NCI-H748 (cell line): ENCODE measurements around the gene C12orf57.

Experiments used
- DNase-seq: peaks from one replicate; lab custom pipeline; 2025; ENCODE audit not compliant: unreplicated experiment; lab: John Stamatoyannopoulos, UW

Gene C12orf57

DNA sequence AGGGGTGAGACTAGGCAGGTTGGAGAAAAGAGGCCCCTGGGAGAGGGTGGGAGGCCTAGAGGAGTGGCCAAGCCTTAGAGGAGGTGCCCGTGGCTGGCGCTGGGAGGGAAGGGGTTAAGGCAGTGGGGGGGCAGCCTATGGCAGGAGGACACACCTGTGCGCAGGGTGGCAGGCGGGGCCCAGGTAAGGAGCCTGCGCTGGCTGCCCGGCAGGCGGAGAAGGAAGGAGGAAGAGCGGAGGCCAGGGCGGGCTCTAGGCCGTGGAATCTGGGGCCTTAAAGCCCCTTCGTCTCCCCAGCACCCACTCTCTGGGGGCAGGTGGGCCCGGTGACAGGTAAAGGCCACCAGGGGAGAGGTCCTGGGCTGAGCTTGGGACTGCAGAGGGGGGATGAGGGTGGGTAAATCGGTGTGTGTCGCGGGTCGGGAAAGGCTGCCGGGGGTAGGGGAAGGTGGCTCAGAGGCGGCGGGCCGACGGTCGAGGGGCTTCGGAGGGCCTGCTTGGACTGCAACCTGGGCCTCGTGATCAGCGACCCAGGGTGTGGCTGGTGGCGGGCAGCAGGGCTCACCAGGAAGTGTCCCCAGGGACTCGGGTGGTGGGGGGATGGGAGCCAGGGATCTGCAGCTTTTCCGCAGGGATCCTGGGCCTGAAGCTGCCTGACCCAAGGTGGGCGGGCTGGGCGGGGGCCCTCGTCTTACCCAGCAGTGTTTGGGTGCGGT, 19.4 kb downstream of the C12orf57 start:
- DNase-seq, result peak; percentile 45

DNA sequence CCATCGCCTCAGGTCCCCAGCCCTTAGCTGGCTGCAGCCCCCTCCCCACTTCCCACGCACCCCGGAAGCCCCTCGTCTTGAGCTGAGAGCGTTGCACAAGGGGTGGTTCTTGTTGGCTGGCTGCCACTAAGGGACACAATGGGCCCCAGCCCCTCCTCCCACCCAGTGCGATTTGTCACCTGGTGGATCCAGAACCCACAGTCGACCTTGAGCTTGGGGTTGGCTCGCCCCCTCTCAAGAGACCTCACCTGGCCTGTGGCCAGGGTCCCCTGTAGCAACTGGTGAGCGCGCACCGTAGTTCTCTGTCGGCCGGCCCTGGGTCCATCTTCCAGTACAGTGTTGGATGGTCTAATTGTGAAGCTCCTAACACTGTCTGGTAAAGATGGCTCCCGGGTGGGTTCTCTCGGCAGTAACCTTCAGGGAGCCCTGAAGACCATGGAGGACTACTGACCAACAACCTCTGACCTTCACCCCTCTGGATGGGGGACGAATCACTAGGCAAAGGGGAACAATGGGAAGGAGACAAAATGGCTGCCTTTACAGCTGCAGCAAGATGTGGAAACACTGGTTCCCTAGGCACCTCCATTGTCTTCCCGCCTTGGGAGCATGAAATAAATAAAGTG, 20.1 kb downstream of the C12orf57 start:
- peak; percentile 6 for DNase-seq

DNA sequence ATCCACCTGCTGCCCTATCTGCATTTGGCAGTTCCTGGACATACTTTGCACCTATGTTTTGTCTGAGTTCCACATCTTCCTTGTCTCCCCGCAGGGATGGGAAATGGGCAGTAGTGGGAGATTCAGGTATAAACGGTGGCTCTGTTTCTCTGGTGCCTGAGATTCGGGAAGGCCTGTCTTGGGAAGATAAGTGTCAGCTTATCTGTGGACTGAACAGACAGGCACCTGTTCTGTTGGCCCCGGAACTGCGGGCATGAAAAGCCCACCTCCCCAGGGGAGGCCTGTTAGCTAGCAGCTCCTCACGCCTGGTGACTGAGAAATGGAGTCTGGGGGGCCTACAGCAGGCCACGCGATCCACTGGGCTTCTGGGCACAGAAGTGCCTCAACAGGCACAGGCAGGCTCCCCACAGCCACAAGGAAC, 20.8 kb downstream of the C12orf57 start:
- no peak for DNase-seq

DNA sequence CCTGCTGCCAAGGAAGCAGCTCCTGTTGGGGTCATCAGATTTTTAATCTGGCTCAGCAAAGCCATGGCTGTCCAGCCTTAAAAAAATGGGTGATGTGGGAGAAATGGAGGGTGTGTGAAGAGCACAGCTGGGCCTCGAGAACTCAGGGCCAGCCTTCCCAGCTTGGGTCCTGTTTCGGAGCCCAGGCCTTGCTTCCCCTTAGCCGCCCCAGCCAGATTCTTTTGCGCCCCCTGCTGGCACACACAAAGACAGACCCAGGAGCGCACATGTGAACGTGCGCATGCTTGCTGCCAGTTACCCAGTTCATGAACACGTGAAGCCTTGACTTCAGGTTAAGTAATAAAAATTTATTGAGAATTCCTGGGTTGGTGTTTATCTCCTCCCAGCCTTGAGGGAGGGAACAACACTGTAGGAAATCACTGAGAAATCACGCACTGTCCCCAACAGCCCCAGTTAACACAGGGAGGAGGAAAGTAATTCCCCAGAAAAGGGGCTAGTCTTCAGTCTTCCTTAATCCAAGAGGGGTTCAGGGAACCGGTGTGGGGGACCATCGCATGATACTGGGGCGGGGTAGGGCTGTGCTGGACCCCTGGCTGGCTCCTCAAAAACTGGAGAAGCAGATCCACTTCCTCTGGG, 21.3 kb downstream of the C12orf57 start:
- DNase-seq, result peak; percentile 61

DNA sequence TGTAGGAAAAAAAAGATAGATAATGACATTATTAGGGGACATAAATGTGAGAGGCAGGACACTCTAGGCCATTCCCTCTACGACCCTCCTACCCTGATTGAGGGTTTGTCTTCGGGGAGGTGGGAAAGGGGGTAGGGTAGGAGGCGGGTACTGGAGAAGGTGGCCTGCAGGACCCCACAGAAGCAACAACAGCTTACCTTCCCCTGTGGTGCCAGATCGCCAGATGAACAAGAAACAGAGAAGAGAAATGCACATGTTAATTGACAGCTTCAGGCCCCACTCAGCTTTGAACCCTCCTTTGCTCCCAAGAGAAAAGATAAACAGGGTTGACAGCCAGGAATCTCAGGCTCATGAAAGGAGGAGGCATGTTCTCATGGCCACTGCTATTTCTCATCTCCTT, 21.9 kb downstream of the C12orf57 start:
- DNase-seq, result no peak

DNA sequence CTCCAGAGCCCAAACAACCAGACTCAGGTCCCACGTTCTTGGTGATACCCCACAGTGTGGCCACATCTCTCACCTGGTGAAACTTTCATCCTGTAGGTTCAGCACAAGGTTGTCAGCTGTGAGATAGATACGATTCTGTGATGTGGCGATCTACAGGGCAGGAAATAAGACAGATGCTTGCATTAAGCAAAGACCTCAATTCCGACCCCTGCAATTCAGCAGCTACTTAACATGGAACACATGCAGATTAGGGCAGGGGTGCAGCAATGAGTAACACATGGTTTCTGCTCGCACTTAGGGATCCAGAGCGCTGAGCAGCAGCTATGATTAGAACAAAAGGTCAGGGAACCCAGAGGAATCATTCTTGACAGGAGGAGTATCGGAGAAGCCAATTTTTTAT, 22.5 kb downstream of the C12orf57 start:
- no peak for DNase-seq

DNA sequence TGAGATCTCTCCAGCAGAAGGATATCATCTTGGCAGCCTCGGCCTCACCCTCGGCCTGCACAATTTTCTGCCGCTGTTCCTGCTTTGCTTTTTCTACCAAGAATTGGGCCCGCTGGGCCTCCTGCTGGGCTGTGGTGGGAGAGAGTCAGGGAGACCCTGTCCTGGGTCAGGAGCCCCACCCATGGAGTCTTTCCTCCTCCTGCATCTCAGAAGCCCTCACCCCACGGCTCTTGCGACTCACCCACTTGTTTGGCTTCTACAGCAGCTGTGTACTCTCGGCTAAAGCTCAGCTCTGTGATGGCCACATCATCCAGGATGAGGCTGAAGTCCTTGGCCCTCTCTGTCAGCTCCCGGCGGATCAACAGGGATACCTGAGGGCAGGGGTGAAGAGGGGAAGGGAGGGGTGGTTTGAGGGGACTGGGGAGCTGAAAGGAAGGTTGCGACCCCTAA, 23.9 kb downstream of the C12orf57 start:
- no peak for DNase-seq

DNA sequence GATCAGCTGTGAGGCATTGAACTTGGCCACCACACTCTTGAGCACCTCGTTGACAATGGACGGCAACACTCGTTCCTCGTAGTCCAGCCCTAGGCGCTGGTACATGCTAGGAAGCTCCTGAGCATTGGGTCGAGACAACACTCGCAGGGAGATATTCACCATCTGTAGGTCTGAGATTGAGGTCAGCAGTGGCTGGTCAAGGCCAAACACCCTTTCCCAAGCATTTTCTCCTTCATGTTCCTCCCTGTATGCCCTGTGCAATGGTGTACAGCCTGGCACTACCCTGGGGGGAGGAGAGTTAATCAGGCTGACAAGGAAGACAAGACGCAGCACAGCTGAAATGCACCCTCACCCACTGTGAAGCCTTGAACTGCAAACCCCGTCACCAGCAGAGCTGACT, 24.6 kb downstream of the C12orf57 start:
- DNase-seq, result no peak

DNA sequence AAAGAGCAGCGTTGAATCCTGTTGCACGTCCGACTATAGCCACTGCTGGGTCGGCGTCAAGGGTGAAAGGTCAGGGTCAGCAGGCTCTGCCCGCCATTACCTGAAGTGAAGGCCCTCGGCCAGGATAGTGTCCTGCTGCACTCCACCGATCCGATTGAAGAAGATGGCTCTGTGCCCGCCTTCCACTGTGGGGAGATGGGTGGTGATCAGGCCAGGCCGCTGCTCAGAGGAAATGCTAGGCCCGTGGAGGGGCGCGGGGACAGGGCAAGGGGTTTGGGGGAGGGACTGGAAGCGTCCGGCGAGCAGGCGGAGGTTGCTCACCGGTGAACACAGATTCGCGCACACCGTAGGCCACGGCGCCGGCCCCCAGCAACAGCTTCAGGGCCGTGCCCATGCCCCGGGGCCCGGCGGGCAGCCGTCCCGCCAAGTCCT, 26.3 kb downstream of the C12orf57 start:
- no peak for DNase-seq

DNA sequence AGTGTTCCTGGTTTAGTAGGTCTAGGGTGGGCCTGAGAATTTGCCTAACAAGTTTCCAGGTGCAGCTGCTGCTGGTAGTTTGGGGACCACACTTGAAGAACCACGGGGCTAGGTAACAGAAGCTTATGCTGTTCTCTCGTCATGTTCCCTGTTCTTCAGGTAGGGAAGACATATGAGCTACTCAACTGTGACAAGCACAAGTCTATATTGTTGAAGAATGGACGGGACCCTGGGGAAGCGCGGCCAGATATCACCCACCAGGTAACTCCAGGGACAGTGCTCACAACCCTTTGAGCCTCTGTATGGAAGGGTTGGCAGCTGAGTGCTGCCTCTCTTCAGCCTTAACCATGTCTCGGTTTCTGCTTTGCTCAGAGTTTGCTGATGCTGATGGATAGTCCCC, 30.4 kb downstream of the C12orf57 start:
- DNase-seq, result no peak

DNA sequence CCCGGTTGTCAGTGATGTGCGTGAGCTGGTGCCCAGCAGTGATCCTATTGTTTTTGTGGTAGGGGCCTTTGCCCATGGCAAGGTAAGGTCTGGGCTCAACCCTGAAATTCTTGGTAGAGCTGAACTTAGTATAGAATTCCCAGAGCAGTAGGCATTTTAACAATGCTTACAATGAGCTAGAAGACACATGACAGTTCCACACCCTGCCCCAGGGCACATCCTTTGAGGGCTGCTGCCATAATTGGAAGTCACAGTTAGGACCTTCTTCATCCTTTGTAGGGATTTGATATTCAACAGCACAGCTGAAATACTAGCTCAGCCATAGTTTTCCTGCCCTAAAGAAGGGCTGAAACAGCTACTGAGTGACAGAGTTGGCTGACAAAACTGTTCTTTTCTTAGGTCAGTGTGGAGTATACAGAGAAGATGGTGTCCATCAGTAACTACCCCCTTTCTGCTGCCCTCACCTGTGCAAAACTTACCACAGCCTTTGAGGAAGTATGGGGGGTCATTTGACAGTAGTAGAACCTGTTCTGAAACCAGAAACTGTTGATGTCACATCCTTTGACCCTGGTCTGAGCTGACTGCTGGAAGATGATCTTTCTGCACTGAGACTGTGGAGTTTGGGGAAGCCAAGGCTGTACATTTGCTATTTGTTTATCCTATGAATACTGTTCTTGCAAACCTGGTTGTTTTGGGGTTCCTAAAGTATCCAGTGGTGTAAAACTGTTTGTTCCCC, 31.6 kb downstream of the C12orf57 start:
- no peak for DNase-seq

DNA sequence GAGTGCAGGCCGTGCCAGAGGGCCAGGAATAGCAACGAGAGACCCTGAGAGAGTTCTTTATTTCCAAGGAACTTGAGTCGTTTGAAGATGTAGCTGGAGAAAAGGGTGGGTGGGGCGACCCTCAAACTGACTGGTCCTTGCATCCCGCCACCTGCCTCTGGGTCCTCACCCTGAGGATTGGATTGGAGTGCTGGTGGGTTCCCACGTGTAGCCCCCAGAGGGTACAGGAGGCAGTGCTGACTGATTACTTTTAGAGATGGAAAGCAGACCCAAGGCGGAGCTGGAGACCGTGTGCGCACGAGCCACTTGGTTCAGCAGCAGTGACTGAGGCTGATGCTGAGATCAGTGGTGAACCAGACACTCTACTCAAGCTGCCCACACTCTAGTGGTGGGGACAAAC, 33.8 kb downstream of the C12orf57 start:
- no peak for DNase-seq

DNA sequence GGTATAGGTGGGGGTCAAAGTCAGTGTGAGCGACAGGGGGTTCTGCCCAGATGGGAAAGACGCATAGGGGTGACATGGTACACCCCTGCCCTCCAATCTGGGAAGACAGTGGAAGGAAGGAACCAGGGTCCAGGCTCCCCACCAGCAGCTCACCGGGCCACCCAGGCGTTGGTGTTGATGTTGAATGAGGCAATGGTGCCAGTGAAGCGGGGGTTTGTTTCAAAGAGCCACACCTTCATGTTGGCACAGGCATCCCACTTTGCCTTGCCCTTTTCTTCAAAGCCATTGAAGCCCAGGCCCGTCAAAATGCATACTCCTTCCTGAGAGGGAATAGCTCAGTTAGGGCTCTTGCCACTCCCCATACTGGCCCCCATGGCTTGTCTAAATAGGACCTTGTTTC, 34.4 kb downstream of the C12orf57 start:
- DNase-seq, result no peak

DNA sequence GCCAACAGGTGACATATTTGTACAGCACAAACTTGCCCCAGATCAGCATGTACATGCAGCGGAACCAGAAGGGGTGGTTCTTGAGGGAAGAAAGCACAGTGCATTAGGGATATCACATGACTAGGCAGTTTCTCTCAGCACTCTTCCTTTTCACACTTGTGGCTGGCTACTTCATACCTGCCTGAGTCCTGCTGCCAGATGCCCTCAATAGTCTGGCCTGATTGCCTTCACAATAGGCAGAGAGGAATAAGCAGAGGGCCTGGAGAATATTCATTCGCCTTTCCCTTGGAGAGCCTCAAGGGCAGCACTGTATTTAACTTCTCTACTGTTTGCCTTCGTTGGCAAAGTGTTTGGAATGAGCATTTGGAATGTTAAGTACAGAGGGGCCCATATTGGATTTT, 34.8 kb downstream of the C12orf57 start:
- no peak for DNase-seq

DNA sequence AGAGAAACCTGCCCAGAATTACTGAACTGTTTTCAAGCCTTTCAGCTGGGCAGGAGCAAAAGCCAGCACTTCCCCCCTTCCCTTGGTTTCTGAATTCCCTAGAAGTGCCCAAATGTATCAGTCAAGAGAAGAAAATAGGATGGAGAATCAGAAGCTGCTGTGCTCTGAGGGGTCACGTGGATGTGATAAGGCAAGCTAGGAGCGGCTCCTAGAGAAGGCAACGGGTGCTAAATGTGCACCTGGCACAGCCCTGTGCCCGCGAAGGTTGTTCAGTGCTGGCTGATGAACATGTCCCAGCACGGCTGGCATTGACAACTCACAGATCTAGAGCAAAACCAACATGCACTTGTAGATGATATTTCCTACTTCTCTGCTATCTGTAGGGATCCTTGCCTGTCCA, 35.2 kb downstream of the C12orf57 start:
- DNase-seq, result no peak

DNA sequence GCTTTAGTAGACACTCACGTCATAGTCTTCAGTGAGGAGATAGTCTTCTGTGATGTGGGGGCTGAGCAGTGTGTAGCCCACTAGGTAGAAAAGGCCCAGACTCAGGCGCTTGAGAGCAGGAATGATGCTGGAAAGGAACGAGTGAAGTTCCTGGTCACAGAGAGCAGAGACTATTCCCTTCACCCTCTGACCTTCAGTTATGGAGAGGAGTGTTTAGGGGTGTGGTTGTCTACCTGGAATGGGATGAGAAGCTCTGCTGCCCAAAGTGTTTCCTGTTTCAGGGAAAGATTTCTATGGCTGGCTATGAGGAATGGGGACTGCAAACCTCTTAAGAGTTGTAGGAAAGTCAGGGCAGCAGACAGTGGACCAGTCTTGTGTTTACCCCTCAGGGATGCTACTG, 35.6 kb downstream of the C12orf57 start:
- DNase-seq, result no peak

DNA sequence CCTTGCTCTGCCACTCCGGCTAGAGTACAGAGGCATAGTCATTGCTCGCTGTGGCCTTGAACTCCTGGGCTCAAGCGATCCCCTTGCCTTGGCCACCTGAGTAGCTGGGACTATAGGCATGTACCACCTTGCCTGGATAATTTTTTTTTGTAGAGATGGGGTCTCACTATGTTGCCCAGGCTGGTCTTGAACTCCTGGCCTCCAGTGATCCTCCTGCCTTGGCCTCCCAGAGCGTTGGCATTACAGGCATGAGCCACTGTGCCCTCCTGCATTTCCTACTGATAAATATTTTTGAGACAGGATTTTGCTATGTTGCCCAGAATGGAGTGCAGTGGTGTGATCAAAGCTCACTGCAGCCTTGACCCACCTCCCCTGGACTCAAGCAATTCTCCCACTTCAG, 36.3 kb downstream of the C12orf57 start:
- no peak for DNase-seq

DNA sequence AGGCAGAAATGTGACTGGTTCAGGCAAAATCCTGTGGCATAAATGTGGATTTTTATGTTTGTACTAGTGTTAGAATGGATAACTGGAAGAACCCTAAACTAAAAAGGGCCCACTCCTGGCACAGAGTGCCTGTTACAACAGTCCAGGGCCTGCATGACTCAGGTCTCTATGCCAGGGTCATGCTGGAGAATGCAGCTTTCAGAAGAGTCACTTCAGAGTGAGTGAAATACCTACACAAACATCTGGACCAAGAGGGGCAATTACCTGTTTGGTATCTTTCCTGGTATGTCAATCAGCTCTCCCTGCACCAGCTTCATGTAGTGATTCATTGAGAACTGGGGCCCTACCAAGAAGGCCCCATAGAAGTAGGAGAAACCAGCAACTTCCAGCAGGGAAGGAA, 36.9 kb downstream of the C12orf57 start:
- DNase-seq, result no peak

DNA sequence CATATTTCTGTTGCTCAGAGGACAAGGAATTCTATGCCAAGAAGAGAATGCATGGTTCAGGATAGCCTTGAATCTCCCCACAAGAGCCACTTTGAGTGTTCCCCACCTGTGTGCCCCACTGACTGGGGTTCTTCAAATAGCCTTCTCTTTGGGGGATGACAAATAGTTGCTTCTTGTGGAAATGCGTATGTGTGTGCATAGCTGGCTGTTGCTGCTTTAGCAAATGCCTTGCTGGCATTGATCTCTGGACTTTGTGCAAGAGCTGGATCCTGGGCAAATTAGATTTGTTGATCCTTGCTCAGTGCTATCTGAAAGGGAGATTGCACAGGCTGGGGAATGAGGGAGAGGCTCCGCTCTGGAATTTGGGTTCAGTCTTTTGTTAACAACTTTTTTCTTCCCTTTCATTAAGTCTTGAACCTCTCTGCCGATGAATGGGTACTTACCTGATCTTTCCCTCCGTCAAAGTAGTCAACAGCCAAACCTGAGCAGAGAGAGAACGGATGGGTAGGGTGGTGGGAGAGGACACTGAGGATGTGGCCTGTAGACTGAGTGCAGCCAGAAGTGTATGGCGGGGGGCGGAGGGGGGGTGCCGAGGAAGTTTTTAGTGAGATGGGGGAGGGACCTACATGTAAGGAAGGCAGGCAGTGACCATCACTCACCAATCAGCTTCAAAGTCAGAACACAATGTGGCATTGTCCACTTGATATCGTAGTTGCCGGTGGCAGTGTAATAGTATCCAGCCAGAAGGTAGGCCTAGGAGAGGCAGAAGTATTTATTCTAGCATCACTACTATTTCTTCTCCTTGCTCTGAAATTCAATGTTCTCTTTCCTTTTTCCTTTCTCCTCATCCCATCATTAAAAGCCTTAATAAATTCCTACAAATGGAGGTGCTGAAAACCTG, 37.6 kb downstream of the C12orf57 start:
- no peak for DNase-seq

DNA sequence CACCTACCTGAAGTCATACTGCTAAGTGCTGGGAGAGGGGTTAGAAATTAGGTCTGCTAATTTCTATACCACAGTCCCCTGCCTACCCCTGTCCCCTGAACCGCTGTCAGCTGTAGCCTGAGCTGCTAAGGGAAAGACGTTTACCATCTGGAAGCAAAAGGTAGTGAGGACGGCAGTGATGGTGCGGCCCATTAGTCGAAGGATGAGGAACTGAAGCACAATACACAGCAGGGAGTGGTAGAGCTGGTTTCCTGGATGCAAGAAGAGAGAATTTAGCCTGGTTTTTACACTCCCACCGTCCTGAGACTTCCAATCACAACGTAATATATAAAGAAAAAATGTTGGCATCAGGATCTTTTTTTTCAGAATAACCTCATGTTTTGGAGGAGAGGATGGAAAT, 38.7 kb downstream of the C12orf57 start:
- DNase-seq, result no peak
